ENCODE results near the gene F2R. TPM values are rescaled to one million over a fixed set of nuclear protein-coding genes. Genes with fewer than 3 reads are reported as not detected.

F2R gene
- total and polyA plus RNA-seq, 10 of the 15 experiments (the other 5 are each of a cell fraction or from before 2014, with no cell fraction given): 1.8 to 75.4 (median 8.0) TPM

DNA sequence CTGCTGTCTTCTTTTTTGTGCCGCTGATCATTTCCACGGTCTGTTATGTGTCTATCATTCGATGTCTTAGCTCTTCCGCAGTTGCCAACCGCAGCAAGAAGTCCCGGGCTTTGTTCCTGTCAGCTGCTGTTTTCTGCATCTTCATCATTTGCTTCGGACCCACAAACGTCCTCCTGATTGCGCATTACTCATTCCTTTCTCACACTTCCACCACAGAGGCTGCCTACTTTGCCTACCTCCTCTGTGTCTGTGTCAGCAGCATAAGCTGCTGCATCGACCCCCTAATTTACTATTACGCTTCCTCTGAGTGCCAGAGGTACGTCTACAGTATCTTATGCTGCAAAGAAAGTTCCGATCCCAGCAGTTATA lies 17.1 kb downstream of the F2R start (continued):
- peak; percentile 99 for TF ChIP-seq PAX5 (IDR thresholded peaks at IDR 0.05; ENCODE audit: borderline replicate concordance, low read depth, low read length)
- no peak for TF ChIP-seq NRF1 (conservative IDR thresholded peaks at IDR 0.05; ENCODE audit: low read depth, low read length)
- TF ChIP-seq TBL1XR1 (IDR thresholded peaks at IDR 0.05; ENCODE audit: low read depth, low read length): peak; percentile 91
- TF ChIP-seq HDAC6 (IDR thresholded peaks at IDR 0.05; ENCODE audit: unreplicated experiment): no peak
- TF ChIP-seq NR2F1 (conservative IDR thresholded peaks at IDR 0.05): peak; percentile 89
- no peak for TF ChIP-seq E2F4 (IDR thresholded peaks at IDR 0.05; ENCODE audit: low read depth, low read length)
- TF ChIP-seq JUND (IDR thresholded peaks at IDR 0.05; ENCODE audit: low read depth, low read length): peak; percentile 93; the same call in 1 of the 2 replicates
- no peak for TF ChIP-seq YBX1 (IDR thresholded peaks at IDR 0.05)
- TF ChIP-seq ZSCAN29 (IDR thresholded peaks at IDR 0.05): 0 out of 2 replicates have a peak, but pooled peaks have one; percentile 79
- TF ChIP-seq CHD2 (IDR thresholded peaks at IDR 0.05; ENCODE audit: borderline replicate concordance, low read depth, low read length): peak; percentile 91
- TF ChIP-seq, protein P1, sequence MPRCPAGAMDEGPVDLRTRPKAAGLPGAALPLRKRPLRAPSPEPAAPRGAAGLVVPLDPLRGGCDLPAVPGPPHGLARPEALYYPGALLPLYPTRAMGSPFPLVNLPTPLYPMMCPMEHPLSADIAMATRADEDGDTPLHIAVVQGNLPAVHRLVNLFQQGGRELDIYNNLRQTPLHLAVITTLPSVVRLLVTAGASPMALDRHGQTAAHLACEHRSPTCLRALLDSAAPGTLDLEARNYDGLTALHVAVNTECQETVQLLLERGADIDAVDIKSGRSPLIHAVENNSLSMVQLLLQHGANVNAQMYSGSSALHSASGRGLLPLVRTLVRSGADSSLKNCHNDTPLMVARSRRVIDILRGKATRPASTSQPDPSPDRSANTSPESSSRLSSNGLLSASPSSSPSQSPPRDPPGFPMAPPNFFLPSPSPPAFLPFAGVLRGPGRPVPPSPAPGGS (IDR thresholded peaks at IDR 0.05; ENCODE audit: borderline replicate concordance, insufficient read depth, low read depth, low read length, poor library complexity, severe bottlenecking): peak; percentile 41
- TF ChIP-seq, protein P2, sequence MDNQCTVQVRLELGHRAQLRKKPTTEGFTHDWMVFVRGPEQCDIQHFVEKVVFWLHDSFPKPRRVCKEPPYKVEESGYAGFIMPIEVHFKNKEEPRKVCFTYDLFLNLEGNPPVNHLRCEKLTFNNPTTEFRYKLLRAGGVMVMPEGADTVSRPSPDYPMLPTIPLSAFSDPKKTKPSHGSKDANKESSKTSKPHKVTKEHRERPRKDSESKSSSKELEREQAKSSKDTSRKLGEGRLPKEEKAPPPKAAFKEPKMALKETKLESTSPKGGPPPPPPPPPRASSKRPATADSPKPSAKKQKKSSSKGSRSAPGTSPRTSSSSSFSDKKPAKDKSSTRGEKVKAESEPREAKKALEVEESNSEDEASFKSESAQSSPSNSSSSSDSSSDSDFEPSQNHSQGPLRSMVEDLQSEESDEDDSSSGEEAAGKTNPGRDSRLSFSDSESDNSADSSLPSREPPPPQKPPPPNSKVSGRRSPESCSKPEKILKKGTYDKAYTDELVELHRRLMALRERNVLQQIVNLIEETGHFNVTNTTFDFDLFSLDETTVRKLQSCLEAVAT (IDR thresholded peaks at IDR 0.05): peak; percentile 97
- peak; percentile 99 for TF ChIP-seq NBN (IDR thresholded peaks at IDR 0.05)
- TF ChIP-seq CBFB (IDR thresholded peaks at IDR 0.05; ENCODE audit: low read depth): peak; percentile 96
- no peak for TF ChIP-seq EGR1 (IDR thresholded peaks at IDR 0.05; ENCODE audit: borderline replicate concordance in 1 of 2, low read depth in 2 of 2, low read length in 2 of 2)
- no peak for TF ChIP-seq FOS (IDR thresholded peaks at IDR 0.05; ENCODE audit: borderline replicate concordance, extremely low read depth, insufficient read length)
- TF ChIP-seq SPI1 (IDR thresholded peaks at IDR 0.05; ENCODE audit: borderline replicate concordance, insufficient read depth, low read depth, low read length): peak; percentile 31; the same call in 1 of the 2 replicates
- TF ChIP-seq EED (IDR thresholded peaks at IDR 0.05; ENCODE audit: low read depth): peak; percentile 87
- no peak for TF ChIP-seq FOXK2 (IDR thresholded peaks at IDR 0.05)
- TF ChIP-seq SIN3A (IDR thresholded peaks at IDR 0.05; ENCODE audit: low read depth, low read length): no peak
- peak; percentile 73; the same call in 1 of the 2 replicates for TF ChIP-seq ESRRA (IDR thresholded peaks at IDR 0.05; ENCODE audit: low read length)
- peak; percentile 96 for TF ChIP-seq TCF12 (IDR thresholded peaks at IDR 0.05; ENCODE audit: low read depth, low read length)
- peak; percentile 65; the same call in 1 of the 2 replicates for TF ChIP-seq PML (IDR thresholded peaks at IDR 0.05; ENCODE audit: low read length)
- TF ChIP-seq PBX3 (IDR thresholded peaks at IDR 0.05; ENCODE audit: insufficient replicate concordance, low read depth, low read length): peak; percentile 80
- TF ChIP-seq, protein P3, sequence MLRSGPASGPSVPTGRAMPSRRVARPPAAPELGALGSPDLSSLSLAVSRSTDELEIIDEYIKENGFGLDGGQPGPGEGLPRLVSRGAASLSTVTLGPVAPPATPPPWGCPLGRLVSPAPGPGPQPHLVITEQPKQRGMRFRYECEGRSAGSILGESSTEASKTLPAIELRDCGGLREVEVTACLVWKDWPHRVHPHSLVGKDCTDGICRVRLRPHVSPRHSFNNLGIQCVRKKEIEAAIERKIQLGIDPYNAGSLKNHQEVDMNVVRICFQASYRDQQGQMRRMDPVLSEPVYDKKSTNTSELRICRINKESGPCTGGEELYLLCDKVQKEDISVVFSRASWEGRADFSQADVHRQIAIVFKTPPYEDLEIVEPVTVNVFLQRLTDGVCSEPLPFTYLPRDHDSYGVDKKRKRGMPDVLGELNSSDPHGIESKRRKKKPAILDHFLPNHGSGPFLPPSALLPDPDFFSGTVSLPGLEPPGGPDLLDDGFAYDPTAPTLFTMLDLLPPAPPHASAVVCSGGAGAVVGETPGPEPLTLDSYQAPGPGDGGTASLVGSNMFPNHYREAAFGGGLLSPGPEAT (IDR thresholded peaks at IDR 0.05; ENCODE audit: low read depth): peak; percentile 98
- 0 out of 2 replicates have a peak, but pooled peaks have one; percentile 33 for TF ChIP-seq RFX5 (IDR thresholded peaks at IDR 0.05; ENCODE audit: low read depth, low read length)
- no peak for TF ChIP-seq ZZZ3 (IDR thresholded peaks at IDR 0.05; ENCODE audit: control insufficient read depth, insufficient read length, low read depth)
